ENCODE data around the gene CHIT1.

GRCh38 chr1:203186446-203187303 is 42.8 kb downstream of the CHIT1 start, which contains the start of gene CHI3L1:
- TF ChIP-seq CTCF (IDR thresholded peaks at IDR 0.05) = no peak
- no peak for TF ChIP-seq EP300 (IDR thresholded peaks at IDR 0.05)
